ENCODE results near the gene MAP3K2.

- TF ChIP-seq CTCF (IDR thresholded peaks at IDR 0.05; ENCODE audit: control extremely low read depth in 1 of 3, insufficient read depth in 1 of 3, low read depth in 1 of 3, low read length in 3 of 3) (no peak), BRCA1 (IDR thresholded peaks at IDR 0.05; ENCODE audit: low read depth, low read length) (no peak), YY1 (IDR thresholded peaks at IDR 0.05; ENCODE audit: low read depth, low read length) (no peak), TAF1 (IDR thresholded peaks at IDR 0.05; ENCODE audit: low read depth, low read length) (no peak), EZH2 (IDR thresholded peaks at IDR 0.05; ENCODE audit: low read depth, low read length, severe bottlenecking) (no peak), SUZ12 (IDR thresholded peaks at IDR 0.05; ENCODE audit: low read length) (no peak), CHD1 (IDR thresholded peaks at IDR 0.05; ENCODE audit: low read depth, low read length) (no peak), TEAD4 (IDR thresholded peaks at IDR 0.05; ENCODE audit: low read depth, low read length) (no peak), SP1 (IDR thresholded peaks at IDR 0.05; ENCODE audit: low read depth, low read length) (no peak), NRF1 (IDR thresholded peaks at IDR 0.05; ENCODE audit: low read depth, low read length) (no peak), POLR2A (IDR thresholded peaks at IDR 0.05; ENCODE audit: control extremely low read depth in 1 of 2, low read depth in 2 of 2, low read length in 2 of 2) (no peak)
Measured at GRCh38 chr2:127373362-127374083, 14.3 kb downstream of the MAP3K2 start.
